ENCODE measurements around the gene FBXW8.
A peak's percentile ranks its signal among the peaks of the same experiment; 100 is the strongest.

FBXW8 gene

DNA sequence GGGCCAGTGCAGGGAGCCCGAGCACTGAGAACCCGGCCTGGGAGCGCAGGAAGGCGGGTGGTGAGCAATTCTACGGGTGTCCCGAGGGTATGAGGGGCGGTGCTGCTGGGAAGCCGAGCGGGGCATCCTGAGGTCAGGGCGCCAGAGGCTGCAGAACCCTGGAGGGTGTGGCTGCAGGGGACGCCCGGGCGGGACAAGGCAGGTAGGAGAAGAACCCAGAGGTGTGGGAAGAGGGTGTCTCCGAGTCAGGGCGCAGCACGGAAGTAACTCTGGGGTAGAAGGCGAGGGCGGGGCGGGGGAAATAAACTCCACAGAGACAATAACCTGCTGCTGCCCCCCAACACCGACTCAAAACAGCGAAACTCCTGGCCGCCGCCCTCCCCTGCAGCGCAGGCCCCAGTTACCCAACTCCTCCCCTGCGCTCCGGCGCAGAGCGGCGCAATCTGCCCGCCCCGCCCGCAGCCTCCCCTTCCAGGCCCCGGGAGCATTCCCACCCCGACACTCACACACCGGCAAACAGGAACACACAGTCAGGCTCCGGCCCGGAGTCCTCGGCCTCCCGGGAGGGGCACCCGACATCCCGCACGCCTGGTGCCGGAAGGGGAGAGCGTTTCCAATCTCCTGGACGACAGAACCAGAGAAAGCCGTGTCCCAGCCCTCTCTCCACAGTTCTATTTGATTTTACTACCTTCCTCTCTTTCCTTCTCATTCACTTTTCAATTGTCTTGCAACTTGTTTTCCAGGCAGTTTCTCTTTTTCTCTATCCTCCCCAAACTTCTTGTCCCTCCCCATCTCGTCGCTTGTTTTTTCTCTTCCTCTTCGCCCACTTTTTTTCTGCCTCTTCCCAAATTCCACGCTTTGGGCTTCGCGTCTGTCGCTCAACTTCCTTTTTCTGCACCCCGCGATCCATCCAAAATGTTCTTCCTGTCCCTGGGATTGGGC, 31.9 kb upstream of the FBXW8 start:
- TF ChIP-seq, protein P1, sequence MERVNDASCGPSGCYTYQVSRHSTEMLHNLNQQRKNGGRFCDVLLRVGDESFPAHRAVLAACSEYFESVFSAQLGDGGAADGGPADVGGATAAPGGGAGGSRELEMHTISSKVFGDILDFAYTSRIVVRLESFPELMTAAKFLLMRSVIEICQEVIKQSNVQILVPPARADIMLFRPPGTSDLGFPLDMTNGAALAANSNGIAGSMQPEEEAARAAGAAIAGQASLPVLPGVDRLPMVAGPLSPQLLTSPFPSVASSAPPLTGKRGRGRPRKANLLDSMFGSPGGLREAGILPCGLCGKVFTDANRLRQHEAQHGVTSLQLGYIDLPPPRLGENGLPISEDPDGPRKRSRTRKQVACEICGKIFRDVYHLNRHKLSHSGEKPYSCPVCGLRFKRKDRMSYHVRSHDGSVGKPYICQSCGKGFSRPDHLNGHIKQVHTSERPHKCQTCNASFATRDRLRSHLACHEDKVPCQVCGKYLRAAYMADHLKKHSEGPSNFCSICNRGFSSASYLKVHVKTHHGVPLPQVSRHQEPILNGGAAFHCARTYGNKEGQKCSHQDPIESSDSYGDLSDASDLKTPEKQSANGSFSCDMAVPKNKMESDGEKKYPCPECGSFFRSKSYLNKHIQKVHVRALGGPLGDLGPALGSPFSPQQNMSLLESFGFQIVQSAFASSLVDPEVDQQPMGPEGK (CRISPR knock-in tag; IDR thresholded peaks at IDR 0.05; ENCODE audit: borderline replicate concordance), result no peak
- no peak for TF ChIP-seq CREB5 (CRISPR knock-in tag; IDR thresholded peaks at IDR 0.05; ENCODE audit: low read depth)
- no peak for TF ChIP-seq POU6F1 (CRISPR knock-in tag; IDR thresholded peaks at IDR 0.05; ENCODE audit: borderline replicate concordance, low read depth)
- no peak for TF ChIP-seq TCF4 (CRISPR knock-in tag; IDR thresholded peaks at IDR 0.05; ENCODE audit: borderline replicate concordance)
- peak; percentile 44 for ATAC-seq

DNA sequence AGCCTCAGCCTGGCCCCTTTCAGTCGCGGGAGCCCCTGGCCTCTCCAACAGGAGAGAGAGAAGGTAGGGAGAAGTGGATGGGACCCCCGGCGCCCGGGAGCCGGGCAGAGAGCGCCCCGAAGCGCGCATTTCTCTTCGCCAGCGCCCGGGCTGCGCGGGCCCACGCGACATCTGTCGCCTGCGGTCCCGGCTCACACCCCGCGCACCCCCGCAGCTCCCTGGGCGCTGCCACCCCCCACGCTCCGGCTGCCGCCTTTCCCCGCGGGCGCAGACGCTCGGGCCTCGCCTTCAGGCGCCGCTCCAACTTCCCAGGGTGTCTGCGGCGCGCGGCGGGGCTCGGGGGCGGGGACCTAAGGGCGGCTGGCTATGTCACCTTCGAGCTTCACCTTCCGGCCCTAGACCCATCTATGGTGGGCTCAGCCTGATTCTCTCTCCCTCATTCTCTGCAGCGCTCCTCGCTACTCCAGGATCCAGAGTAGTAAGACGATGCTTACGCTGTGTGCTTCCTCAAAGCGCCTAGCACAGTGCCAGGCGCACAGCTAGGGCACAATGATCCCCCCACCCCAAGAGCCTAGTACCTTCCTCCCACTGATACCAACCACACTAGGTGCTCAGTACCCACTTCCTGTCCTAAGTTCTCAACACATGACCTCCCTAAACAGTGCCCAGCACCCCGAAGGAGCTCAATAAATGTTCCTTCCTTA, 31.1 kb upstream of the FBXW8 start:
- no peak for TF ChIP-seq CSRNP3 (CRISPR knock-in tag; IDR thresholded peaks at IDR 0.05)
- no peak for TF ChIP-seq TCF4 (CRISPR knock-in tag; IDR thresholded peaks at IDR 0.05; ENCODE audit: borderline replicate concordance)
- ATAC-seq, result no peak

- no peak for TF ChIP-seq ZC3H10 (CRISPR knock-in tag; IDR thresholded peaks at IDR 0.05)
- no peak for TF ChIP-seq POU6F1 (CRISPR knock-in tag; IDR thresholded peaks at IDR 0.05; ENCODE audit: borderline replicate concordance, low read depth)
- TF ChIP-seq ZNF70 (CRISPR knock-in tag; IDR thresholded peaks at IDR 0.05), result no peak
- no peak for TF ChIP-seq CSRNP3 (CRISPR knock-in tag; IDR thresholded peaks at IDR 0.05)
- TF ChIP-seq CSDC2 (CRISPR knock-in tag; IDR thresholded peaks at IDR 0.05), result no peak
- TF ChIP-seq OSR1 (CRISPR knock-in tag; IDR thresholded peaks at IDR 0.05), result no peak
- TF ChIP-seq BACH2 (CRISPR knock-in tag; IDR thresholded peaks at IDR 0.05; ENCODE audit: borderline replicate concordance), result no peak
- no peak for TF ChIP-seq TOX (CRISPR knock-in tag; IDR thresholded peaks at IDR 0.05; ENCODE audit: borderline replicate concordance)
- peak; percentile 9; the same call in 1 of the 3 replicates for ATAC-seq
Observed at GRCh38 chr12:116880213-116880816, 30.4 kb upstream of the FBXW8 start.

DNA sequence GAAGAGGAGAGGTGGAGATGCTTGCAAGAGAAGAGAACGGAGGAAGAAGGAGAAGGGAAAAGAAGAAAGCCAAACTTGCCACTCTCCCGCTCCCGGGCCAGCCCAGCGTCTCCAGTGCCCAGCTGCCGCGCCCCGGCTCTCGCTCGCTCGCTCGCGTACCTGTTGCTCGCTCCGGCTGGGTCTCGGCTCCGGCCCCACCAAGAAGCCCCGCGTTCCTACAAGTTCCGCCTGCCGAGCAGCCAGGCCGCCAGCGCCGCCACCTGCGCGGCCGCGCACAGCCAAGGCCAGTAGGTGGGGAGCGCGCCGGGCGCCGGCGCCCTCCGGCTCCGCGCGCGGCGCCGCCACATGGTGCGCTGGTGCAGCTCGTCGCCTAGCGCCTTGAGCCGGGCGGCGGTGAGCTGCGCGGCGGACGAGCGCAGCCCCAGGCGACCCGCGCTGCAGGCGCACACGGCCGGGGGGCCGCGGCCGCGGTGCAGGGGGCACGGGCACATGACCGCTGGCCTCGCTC, 29.9 kb upstream of the FBXW8 start:
- ATAC-seq, result peak; percentile 72
- TF ChIP-seq POU6F1 (CRISPR knock-in tag; IDR thresholded peaks at IDR 0.05; ENCODE audit: borderline replicate concordance, low read depth) (no peak), ZFP30 (CRISPR knock-in tag; IDR thresholded peaks at IDR 0.05) (no peak), ARNTL (CRISPR knock-in tag; IDR thresholded peaks at IDR 0.05; ENCODE audit: borderline replicate concordance, low read depth) (no peak), ZNF70 (CRISPR knock-in tag; IDR thresholded peaks at IDR 0.05) (no peak), OSR1 (CRISPR knock-in tag; IDR thresholded peaks at IDR 0.05) (no peak), SNAI2 (CRISPR knock-in tag; IDR thresholded peaks at IDR 0.05) (no peak), GLIS3 (CRISPR knock-in tag; IDR thresholded peaks at IDR 0.05) (no peak)
